Measurements from ENCODE around the gene PPP2R5A.

Gene PPP2R5A

GRCh38 chr1:212284744-212285684, at the start of gene PPP2R5A:
PPP2R5A (plus strand) TSS chr1:212285410; CDS start chr1:212286111, 701 bp downstream.
- Histone ChIP-seq H3K4me3 (ENCODE audit: low read length) (peak within 1 kb of the TSS; percentile 94), H3K9ac (ENCODE audit: low read length) (peak within 1 kb of the TSS; percentile 87), H3K27ac (ENCODE audit: low read depth, low read length) (peak within 1 kb of the TSS; percentile 98), H3K4me1 (ENCODE audit: control insufficient read depth, insufficient read depth, low read length) (peaks cover 14% of the 10 kb centered on the region), H3K27me3 (ENCODE audit: control insufficient read depth, insufficient read depth, low read length) (no peaks in the 10 kb centered on the region), H3K36me3 (ENCODE audit: control insufficient read depth, insufficient read depth, low read length) (no peaks in the 10 kb centered on the region)

GRCh38 chr1:212235857-212236256, 49.4 kb upstream of the PPP2R5A start:
- Histone ChIP-seq H3K4me3 (ENCODE audit: low read length) (no peak overlapping the region), H3K27me3 (ENCODE audit: control insufficient read depth, insufficient read depth, low read length) (no peaks in the 10 kb centered on the region), H3K36me3 (ENCODE audit: control insufficient read depth, insufficient read depth, low read length) (no peaks in the 10 kb centered on the region), H3K4me1 (ENCODE audit: control insufficient read depth, insufficient read depth, low read length) (peaks cover 14% of the 10 kb centered on the region), H3K27ac (ENCODE audit: low read depth, low read length) (no peak overlapping the region), H3K9ac (ENCODE audit: low read length) (no peak overlapping the region)

GRCh38 chr1:212236664-212237220, 48.5 kb upstream of the PPP2R5A start:
- Histone ChIP-seq H3K36me3 (ENCODE audit: control insufficient read depth, insufficient read depth, low read length) (no peaks in the 10 kb centered on the region), H3K27me3 (ENCODE audit: control insufficient read depth, insufficient read depth, low read length) (no peaks in the 10 kb centered on the region), H3K4me3 (ENCODE audit: low read length) (no peak overlapping the region), H3K9ac (ENCODE audit: low read length) (no peak overlapping the region), H3K27ac (ENCODE audit: low read depth, low read length) (no peak overlapping the region), H3K4me1 (ENCODE audit: control insufficient read depth, insufficient read depth, low read length) (peaks cover 17% of the 10 kb centered on the region)

GRCh38 chr1:212237651-212238050, 47.6 kb upstream of the PPP2R5A start:
- Histone ChIP-seq H3K4me3 (ENCODE audit: low read length) (no peak overlapping the region), H3K36me3 (ENCODE audit: control insufficient read depth, insufficient read depth, low read length) (no peaks in the 10 kb centered on the region), H3K4me1 (ENCODE audit: control insufficient read depth, insufficient read depth, low read length) (peaks cover 17% of the 10 kb centered on the region), H3K9ac (ENCODE audit: low read length) (no peak overlapping the region), H3K27me3 (ENCODE audit: control insufficient read depth, insufficient read depth, low read length) (no peaks in the 10 kb centered on the region), H3K27ac (ENCODE audit: low read depth, low read length) (no peak overlapping the region)

- H3K4me1 ChIP-seq (ENCODE audit: control insufficient read depth, insufficient read depth, low read length): peaks cover 17% of the 10 kb centered on the region
- H3K27me3 ChIP-seq (ENCODE audit: control insufficient read depth, insufficient read depth, low read length): no peaks in the 10 kb centered on the region
- no peak overlapping the region for H3K4me3 ChIP-seq (ENCODE audit: low read length)
- H3K36me3 ChIP-seq (ENCODE audit: control insufficient read depth, insufficient read depth, low read length): no peaks in the 10 kb centered on the region
- H3K27ac ChIP-seq (ENCODE audit: low read depth, low read length): peak overlapping the region; percentile 50
- H3K9ac ChIP-seq (ENCODE audit: low read length): no peak overlapping the region
Observed at GRCh38 chr1:212238552-212238951, 46.7 kb upstream of the PPP2R5A start.

GRCh38 chr1:212241501-212241900, 43.7 kb upstream of the PPP2R5A start:
- H3K27me3 ChIP-seq (ENCODE audit: control insufficient read depth, insufficient read depth, low read length): no peaks in the 10 kb centered on the region
- peaks cover 6% of the 10 kb centered on the region for H3K4me1 ChIP-seq (ENCODE audit: control insufficient read depth, insufficient read depth, low read length)
- H3K4me3 ChIP-seq (ENCODE audit: low read length): no peak overlapping the region
- peak overlapping the region; percentile 41 for H3K27ac ChIP-seq (ENCODE audit: low read depth, low read length)
- no peak overlapping the region for H3K9ac ChIP-seq (ENCODE audit: low read length)
- no peaks in the 10 kb centered on the region for H3K36me3 ChIP-seq (ENCODE audit: control insufficient read depth, insufficient read depth, low read length)

- Histone ChIP-seq H3K9ac (ENCODE audit: low read length) (no peak overlapping the region), H3K27me3 (ENCODE audit: control insufficient read depth, insufficient read depth, low read length) (no peaks in the 10 kb centered on the region), H3K4me3 (ENCODE audit: low read length) (no peak overlapping the region), H3K4me1 (ENCODE audit: control insufficient read depth, insufficient read depth, low read length) (peaks cover 6% of the 10 kb centered on the region), H3K36me3 (ENCODE audit: control insufficient read depth, insufficient read depth, low read length) (no peaks in the 10 kb centered on the region), H3K27ac (ENCODE audit: low read depth, low read length) (peak overlapping the region; percentile 41)
Observed at GRCh38 chr1:212241957-212242287, 43.3 kb upstream of the PPP2R5A start.

GRCh38 chr1:212242288-212242984, 42.8 kb upstream of the PPP2R5A start:
- no peak overlapping the region for H3K9ac ChIP-seq (ENCODE audit: low read length)
- no peaks in the 10 kb centered on the region for H3K27me3 ChIP-seq (ENCODE audit: control insufficient read depth, insufficient read depth, low read length)
- H3K4me1 ChIP-seq (ENCODE audit: control insufficient read depth, insufficient read depth, low read length): peaks cover 10% of the 10 kb centered on the region
- H3K27ac ChIP-seq (ENCODE audit: low read depth, low read length): peak overlapping the region; percentile 41
- H3K36me3 ChIP-seq (ENCODE audit: control insufficient read depth, insufficient read depth, low read length): no peaks in the 10 kb centered on the region
- H3K4me3 ChIP-seq (ENCODE audit: low read length): no peak overlapping the region

- H3K36me3 ChIP-seq (ENCODE audit: control insufficient read depth, insufficient read depth, low read length): no peaks in the 10 kb centered on the region
- peak overlapping the region; percentile 41 for H3K27ac ChIP-seq (ENCODE audit: low read depth, low read length)
- no peaks in the 10 kb centered on the region for H3K27me3 ChIP-seq (ENCODE audit: control insufficient read depth, insufficient read depth, low read length)
- H3K4me1 ChIP-seq (ENCODE audit: control insufficient read depth, insufficient read depth, low read length): peaks cover 10% of the 10 kb centered on the region
- no peak overlapping the region for H3K9ac ChIP-seq (ENCODE audit: low read length)
- no peak overlapping the region for H3K4me3 ChIP-seq (ENCODE audit: low read length)
Observed at GRCh38 chr1:212242985-212243308, 42.3 kb upstream of the PPP2R5A start.

- no peak overlapping the region for H3K27ac ChIP-seq (ENCODE audit: low read depth, low read length)
- no peaks in the 10 kb centered on the region for H3K36me3 ChIP-seq (ENCODE audit: control insufficient read depth, insufficient read depth, low read length)
- H3K9ac ChIP-seq (ENCODE audit: low read length): no peak overlapping the region
- no peak overlapping the region for H3K4me3 ChIP-seq (ENCODE audit: low read length)
- no peaks in the 10 kb centered on the region for H3K27me3 ChIP-seq (ENCODE audit: control insufficient read depth, insufficient read depth, low read length)
- peaks cover 6% of the 10 kb centered on the region for H3K4me1 ChIP-seq (ENCODE audit: control insufficient read depth, insufficient read depth, low read length)
Observed at GRCh38 chr1:212244441-212244840, 40.8 kb upstream of the PPP2R5A start.

- Histone ChIP-seq H3K36me3 (ENCODE audit: control insufficient read depth, insufficient read depth, low read length) (no peaks in the 10 kb centered on the region), H3K4me1 (ENCODE audit: control insufficient read depth, insufficient read depth, low read length) (peaks cover 4% of the 10 kb centered on the region), H3K27ac (ENCODE audit: low read depth, low read length) (no peak overlapping the region), H3K4me3 (ENCODE audit: low read length) (no peak overlapping the region), H3K9ac (ENCODE audit: low read length) (no peak overlapping the region), H3K27me3 (ENCODE audit: control insufficient read depth, insufficient read depth, low read length) (no peaks in the 10 kb centered on the region)
Observed at GRCh38 chr1:212247179-212247721, 38.0 kb upstream of the PPP2R5A start.

- Histone ChIP-seq H3K27me3 (ENCODE audit: control insufficient read depth, insufficient read depth, low read length) (no peaks in the 10 kb centered on the region), H3K27ac (ENCODE audit: low read depth, low read length) (no peak overlapping the region)
Observed at GRCh38 chr1:212247988-212248387, 37.2 kb upstream of the PPP2R5A start.

More at GRCh38 chr1:212247988-212248387, 37.2 kb upstream of the PPP2R5A start:
- H3K36me3 ChIP-seq (ENCODE audit: control insufficient read depth, insufficient read depth, low read length): no peaks in the 10 kb centered on the region
- H3K9ac ChIP-seq (ENCODE audit: low read length): no peak overlapping the region
- H3K4me3 ChIP-seq (ENCODE audit: low read length): no peak overlapping the region
- peaks cover 4% of the 10 kb centered on the region for H3K4me1 ChIP-seq (ENCODE audit: control insufficient read depth, insufficient read depth, low read length)
